HepG2 (cell line): ENCODE results near the gene FCGBP. TPM values are rescaled to one million over a fixed set of nuclear protein-coding genes. Genes with fewer than 3 reads are reported as not detected.

ENCODE experiments used
- ATAC-seq: fragments of 200-7000 bp; cut with Tn5 transposase; 3 replicates; pipeline ENCODE4 v1.9.1; 2020; ENCODE audit warnings: mild to moderate bottlenecking, moderate library complexity
- BruUV-seq: library from RNA; stranded (reverse); fragments of 400-500 nt; replicated peaks from 2 replicates; lab custom pipeline; 2021; lab: Mats Ljungman, UMichigan
- CTCF ChIA-PET: fragments of 300-600 bp; formaldehyde crosslinking; extraction: SDS; loops from one replicate; lab custom pipeline; 2021; ENCODE audit warnings: low total read pairs, inconsistent platforms, low intra/inter-chr PET ratio; lab: Yijun Ruan, JAX
- POLR2A ChIA-PET: fragments of 350-600 bp; sonication (Branson Sonifier 250); formaldehyde crosslinking; loops from one replicate; lab custom pipeline; 2020; ENCODE audit warnings: antibody characterized with exemption, inconsistent platforms; lab: Yijun Ruan, JAX
- DNase-seq: peaks from one replicate; pipeline ENCODE4 v3.0.0-alpha.2; 2015; ENCODE audit warnings: low spot score
- FAIRE-seq: peaks from 3 replicates; lab custom pipeline; 2011; peaks lifted over from hg19 to GRCh38; lab: Jason Lieb, UNC
- H2AFZ ChIP-seq: one replicate; pipeline ENCODE4 v1.6.1; 2011; ENCODE audit warnings: low read length, inconsistent platforms
- H3K27ac ChIP-seq: fragments of 300-600 bp; 3 replicates; pipeline ENCODE4 v1.8.0; 2011; ENCODE audit warnings: mixed run types, mild to moderate bottlenecking, mixed read lengths, low read length, inconsistent platforms; ENCODE audit not compliant: insufficient read depth; ENCODE audit errors: extremely low read length
- H3K27me3 ChIP-seq, 2 experiments: fragments of 200-600 bp in 1 of 2; 2 replicates in 1 of 2; 3 replicates in 1 of 2; pipeline versions ENCODE4 v1.6.0 to v1.8.0; 2011; ENCODE audit warnings: low read length in 2 of 2, mild to moderate bottlenecking in 2 of 2, moderate library complexity in 2 of 2, inconsistent platforms in 1 of 2; ENCODE audit not compliant: insufficient read depth in 2 of 2, control insufficient read depth in 1 of 2
- H3K36me3 ChIP-seq, 2 experiments: fragments of 200-600 bp in 1 of 2; replicated peaks in 1 of 2; 2 replicates in 1 of 2; 3 replicates in 1 of 2; pipeline versions ENCODE4 v1.5.1 to v1.8.0; 2011; ENCODE audit warnings: low read length in 2 of 2, inconsistent platforms in 1 of 2; ENCODE audit not compliant: insufficient read depth in 2 of 2, control insufficient read depth in 1 of 2
- H3K4me1 ChIP-seq: 2 replicates; pipeline ENCODE4 v1.5.1; 2012; ENCODE audit warnings: low read length, inconsistent platforms; ENCODE audit not compliant: insufficient read depth
- H3K4me2 ChIP-seq: 2 replicates; pipeline ENCODE4 v1.6.0; 2011; ENCODE audit warnings: low read depth, low read length, inconsistent platforms
- H3K4me3 ChIP-seq, 3 experiments: fragments of 200-600 bp in 1 of 3; sonication (generic), shearing (Covaris generic) in 1 of 3; replicated peaks in 1 of 3; 2 replicates each; pipeline ENCODE4 v1.5.1; 2011 to 2016; ENCODE audit warnings: low read length in 3 of 3, inconsistent platforms in 2 of 3, low read depth in 2 of 3, mild to moderate bottlenecking in 2 of 3, control low read depth in 1 of 3, mixed read lengths in 1 of 3; ENCODE audit not compliant: insufficient read depth in 1 of 3
- H3K79me2 ChIP-seq: one replicate; pipeline ENCODE4 v1.6.1; 2011; ENCODE audit warnings: low read length, inconsistent platforms; ENCODE audit not compliant: insufficient read depth
- H3K9ac ChIP-seq: 2 replicates; pipeline ENCODE4 v1.6.0; 2011; ENCODE audit warnings: mild to moderate bottlenecking, low read depth, low read length, inconsistent platforms; ENCODE audit not compliant: insufficient read depth
- H3K9me3 ChIP-seq: 2 replicates; pipeline ENCODE4 v1.5.1; 2012; ENCODE audit warnings: mild to moderate bottlenecking, low read length
- H4K20me1 ChIP-seq: 2 replicates; pipeline ENCODE4 v1.6.0; 2011; ENCODE audit warnings: inconsistent platforms, mild to moderate bottlenecking, low read length, moderate library complexity; ENCODE audit not compliant: insufficient read depth
- BCL6 ChIP-seq: IDR thresholded peaks from 2 replicates; pipeline ENCODE4 v1.6.1; 2016; ENCODE audit warnings: missing genetic modification reagents, missing compliant biosample characterization
- GPN1 ChIP-seq: sonication (generic); formaldehyde crosslinking; IDR thresholded peaks from 2 replicates; pipeline ENCODE4 v1.5.1; 2020; ENCODE audit warnings: missing genetic modification reagents, borderline replicate concordance
- NR2F6 ChIP-seq, 2 experiments: IDR thresholded peaks; 2 replicates each; pipeline ENCODE4 v1.6.1; 2016; ENCODE audit warnings: antibody characterized with exemption in 1 of 2, mild to moderate bottlenecking in 1 of 2
- REXO4 ChIP-seq: sonication (generic); formaldehyde crosslinking; IDR thresholded peaks from 2 replicates; pipeline ENCODE4 v1.8.0; 2022; ENCODE audit warnings: missing genetic modification reagents, mild to moderate bottlenecking, borderline replicate concordance
- TFAP4 ChIP-seq: sonication (generic); IDR thresholded peaks from 2 replicates; pipeline ENCODE4 v1.6.1; 2016; ENCODE audit warnings: low read depth, borderline replicate concordance
- ZC3H4 ChIP-seq: sonication (generic); formaldehyde crosslinking; IDR thresholded peaks from 2 replicates; pipeline ENCODE4 v1.4.0; 2020; ENCODE audit warnings: missing genetic modification reagents, borderline replicate concordance
- ZNF101 ChIP-seq: sonication (generic); formaldehyde crosslinking; IDR thresholded peaks from 2 replicates; pipeline ENCODE4 v1.4.0; 2020; ENCODE audit warnings: mild to moderate bottlenecking, low read depth, missing genetic modification reagents, borderline replicate concordance
- ZNF253 ChIP-seq: sonication (generic); formaldehyde crosslinking; IDR thresholded peaks from 2 replicates; pipeline ENCODE4 v1.8.0; 2022; ENCODE audit warnings: mild to moderate bottlenecking, missing genetic modification reagents, borderline replicate concordance
- ZNF275 ChIP-seq: sonication (generic); formaldehyde crosslinking; IDR thresholded peaks from 2 replicates; pipeline ENCODE4 v1.8.0; 2022; ENCODE audit warnings: missing genetic modification reagents, mild to moderate bottlenecking, inconsistent platforms, borderline replicate concordance
- ZNF550 ChIP-seq: sonication (generic); formaldehyde crosslinking; IDR thresholded peaks from 2 replicates; pipeline ENCODE4 v1.4.0; 2020; ENCODE audit warnings: mild to moderate bottlenecking, missing genetic modification reagents, borderline replicate concordance
- ZNF567 ChIP-seq: sonication (generic); formaldehyde crosslinking; IDR thresholded peaks from 2 replicates; pipeline ENCODE4 v1.8.1; 2023; ENCODE audit warnings: mild to moderate bottlenecking, missing genetic modification reagents, borderline replicate concordance
- ZNF687 ChIP-seq: sonication (generic); formaldehyde crosslinking; IDR thresholded peaks from 2 replicates; pipeline ENCODE4 v1.5.1; 2020; ENCODE audit warnings: mild to moderate bottlenecking, missing genetic modification reagents, moderate library complexity
- ZNF776 ChIP-seq: sonication (generic); formaldehyde crosslinking; IDR thresholded peaks from 2 replicates; pipeline ENCODE4 v1.4.0; 2020; ENCODE audit warnings: mild to moderate bottlenecking, missing genetic modification reagents
- WGBS: methylation state at CpG from one replicate; pipeline ENCODE4 v1.1.6; 2017; ENCODE audit warnings: low lambda C conversion rate; 5-methylcytosine and 5-hydroxymethylcytosine counted together
- in situ Hi-C: cut with HindIII; loops from 2 replicates; pipeline ENCODE4 v1.10.0; 2017; ENCODE audit warnings: low pct_unique_long_range_greater_than_20kb; ENCODE audit not compliant: extremely low pct_ligation_motif_present
- intact Hi-C: fragments of 100-400 bp; cut with micrococcal nuclease; formaldehyde crosslinking; loops from one replicate; pipeline ENCODE4 v1.10.0; 2022; ENCODE audit not compliant: unreplicated experiment
- polyA plus RNA-seq, 8 experiments: library from polyadenylated mRNA; depleted of rRNA in 3 of 8; stranded (reverse) in 7 of 8; unstranded in 1 of 8; fragments of >200 nt; fragmentation: Illumina TruSeq in 4 of 8; extraction: Trizol in 4 of 8; gene quantifications; 2 replicates each; pipeline versions ENCODE4 v1.2.1 to v1.2.3, GENCODE V29; 2011 to 2016; ENCODE audit warnings: low read depth in 4 of 8, missing spikeins in 1 of 8, mixed read lengths in 1 of 8; ENCODE audit not compliant: insufficient read depth in 1 of 8
- total RNA-seq, 5 experiments: library from RNA; depleted of rRNA; stranded (reverse); fragments of >200 nt; fragmentation: Illumina TruSeq; extraction: Trizol; gene quantifications; 2 replicates each; pipeline ENCODE4 v1.2.3, GENCODE V29; 2016; ENCODE audit warnings: low read depth in 1 of 5

The FCGBP gene
- total and polyA plus RNA-seq, 2 of the 13 experiments (the other 11 are each of a cell fraction or from before 2014, with no cell fraction given): 1.3 to 7.0 TPM

- no peak for DNase-seq
- H3K36me3 ChIP-seq: no peaks in the 10 kb centered on the region
- no peak overlapping the region for H3K4me2 ChIP-seq
- H3K4me3 ChIP-seq: no peak overlapping the region
- no peaks in the 10 kb centered on the region for H4K20me1 ChIP-seq
- WGBS: 25% methylated on average over 3 of the region's 23 CpGs
- in situ Hi-C loops: no loop called here
- BruUV-seq: no TSS peak
- H3K4me1 ChIP-seq: peaks cover 6% of the 10 kb centered on the region; the same call in 1 of the 2 replicates
- no peak overlapping the region for H3K27ac ChIP-seq
- no peak overlapping the region for H3K9ac ChIP-seq
- no peaks in the 10 kb centered on the region for H3K27me3 ChIP-seq
- H2AFZ ChIP-seq: no peak overlapping the region
- no peaks in the 10 kb centered on the region for H3K79me2 ChIP-seq
- FAIRE-seq: no peak
- POLR2A ChIA-PET: no interaction called here
- intact Hi-C loops: no loop called here
- no peak for TF ChIP-seq ZC3H4
- no peak for TF ChIP-seq REXO4 (CRISPR knock-in tag)
- no peak for TF ChIP-seq ZNF101
- no peak for TF ChIP-seq ZNF550 (CRISPR knock-in tag)
- TF ChIP-seq NR2F6 (IDR thresholded peaks at IDR 0.05): 0 out of 2 replicates have a peak, but pooled peaks have one; percentile 15
- TF ChIP-seq NR2F6 (CRISPR knock-in tag; IDR thresholded peaks at IDR 0.05): no peak
- TF ChIP-seq ZNF275 (CRISPR knock-in tag): no peak
- TF ChIP-seq BCL6 (CRISPR knock-in tag): no peak
- TF ChIP-seq ZNF776: no peak
- no peak for TF ChIP-seq ZNF567 (CRISPR knock-in tag)
- TF ChIP-seq TFAP4: no peak
- TF ChIP-seq GPN1 (CRISPR knock-in tag): no peak
- TF ChIP-seq ZNF687: peak; percentile 13; the same call in 1 of the 2 replicates
- no peak for TF ChIP-seq ZNF253 (CRISPR knock-in tag)
- CTCF ChIA-PET: no interaction called here
- H3K9me3 ChIP-seq: no peaks in the 10 kb centered on the region
- no peak for ATAC-seq
These were observed 6.7 kb downstream of the FCGBP start for GRCh38 chr19:39927524-39928356.
